Thyroid gland (tissue), 4 donors: ENCODE data around the gene KLHDC4.
"Not testable (repeated sequence)": the region's sequence is repeated elsewhere in the genome, so short reads cannot be mapped to it uniquely, and the experiment has no call there.

ENCODE experiments used
- POLR2A ChIP-seq, 2 donors: fragments of 450-650 bp; IDR thresholded peaks; one replicate each; pipeline ENCODE4 v1.6.1; 2017; ENCODE audit warnings: antibody characterized with exemption in 2 of 2, mild to moderate bottlenecking in 2 of 2, moderate library complexity in 1 of 2
- TF ChIP-seq, protein P1 (sequence below), 6 experiments: fragments of 200-600 bp in 3 of 6; fragments of 450-650 bp in 3 of 6; sonication (generic) in 3 of 6; IDR thresholded peaks; one replicate each; pipeline ENCODE4 v1.5.1; 2016 to 2019; ENCODE audit warnings: antibody characterized with exemption in 6 of 6, mild to moderate bottlenecking in 2 of 6, inconsistent platforms in 1 of 6, moderate library complexity in 1 of 6

DNA sequence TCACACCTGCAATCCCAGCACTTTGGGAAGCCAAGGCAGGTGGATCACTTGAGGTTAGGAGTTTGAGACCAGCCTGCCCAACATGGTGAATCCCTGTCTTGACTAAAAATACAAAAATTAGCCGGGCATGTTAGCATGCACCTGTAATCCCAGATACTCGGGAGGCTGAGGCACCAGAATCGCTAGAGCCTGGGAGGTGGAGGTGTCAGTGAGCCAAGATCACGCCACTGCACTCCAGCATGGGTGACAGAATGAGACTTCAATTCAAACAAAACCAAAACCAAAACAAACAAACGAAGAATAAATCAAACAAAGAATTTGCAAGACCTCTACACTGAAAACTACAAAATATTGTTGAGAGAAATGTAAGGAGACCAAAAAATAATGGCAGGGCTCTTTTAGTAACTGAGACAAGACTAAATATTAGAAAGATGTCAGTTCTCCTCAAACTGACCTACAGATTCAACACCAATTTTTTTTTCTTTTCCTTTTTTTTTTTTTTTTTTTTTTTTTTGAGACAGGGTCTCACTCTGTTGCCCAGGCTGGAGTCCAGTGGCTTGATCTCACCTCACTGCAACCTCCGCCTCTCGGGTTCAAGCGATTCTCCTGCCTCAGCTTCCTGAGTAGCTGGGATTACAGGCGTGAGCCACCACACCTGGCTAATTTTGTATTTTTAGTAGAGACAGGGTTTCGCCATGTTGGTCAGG is 23.1 kb upstream of the KLHDC4 start:
- TF ChIP-seq, protein P1, sequence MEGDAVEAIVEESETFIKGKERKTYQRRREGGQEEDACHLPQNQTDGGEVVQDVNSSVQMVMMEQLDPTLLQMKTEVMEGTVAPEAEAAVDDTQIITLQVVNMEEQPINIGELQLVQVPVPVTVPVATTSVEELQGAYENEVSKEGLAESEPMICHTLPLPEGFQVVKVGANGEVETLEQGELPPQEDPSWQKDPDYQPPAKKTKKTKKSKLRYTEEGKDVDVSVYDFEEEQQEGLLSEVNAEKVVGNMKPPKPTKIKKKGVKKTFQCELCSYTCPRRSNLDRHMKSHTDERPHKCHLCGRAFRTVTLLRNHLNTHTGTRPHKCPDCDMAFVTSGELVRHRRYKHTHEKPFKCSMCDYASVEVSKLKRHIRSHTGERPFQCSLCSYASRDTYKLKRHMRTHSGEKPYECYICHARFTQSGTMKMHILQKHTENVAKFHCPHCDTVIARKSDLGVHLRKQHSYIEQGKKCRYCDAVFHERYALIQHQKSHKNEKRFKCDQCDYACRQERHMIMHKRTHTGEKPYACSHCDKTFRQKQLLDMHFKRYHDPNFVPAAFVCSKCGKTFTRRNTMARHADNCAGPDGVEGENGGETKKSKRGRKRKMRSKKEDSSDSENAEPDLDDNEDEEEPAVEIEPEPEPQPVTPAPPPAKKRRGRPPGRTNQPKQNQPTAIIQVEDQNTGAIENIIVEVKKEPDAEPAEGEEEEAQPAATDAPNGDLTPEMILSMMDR (IDR thresholded peaks at IDR 0.05), result not testable (repeated sequence)
- TF ChIP-seq POLR2A (IDR thresholded peaks at IDR 0.05), result not testable (repeated sequence)
